Measurements from ENCODE around the gene DUOXA1. TPM values are rescaled to one million over a fixed set of nuclear protein-coding genes. Genes with fewer than 3 reads are reported as not detected.

The DUOXA1 gene
- total RNA-seq, 3 donors from 2014 or later, result 0.80 to 3.3 (median 1.0) TPM

- H3K27me3 ChIP-seq, result peaks cover 10 to 54% of the 10 kb centered on the region in 2 donors
- peaks cover 7 to 8% of the 10 kb centered on the region in 2 donors for H3K4me1 ChIP-seq
- TF ChIP-seq POLR2AphosphoS5 (IDR thresholded peaks at IDR 0.05), result no peak
- no peak for TF ChIP-seq CTCF (IDR thresholded peaks at IDR 0.05)
- TF ChIP-seq POLR2A (IDR thresholded peaks at IDR 0.05), result no peak
Measured at GRCh38 chr15:45117308-45118130, 12.2 kb downstream of the DUOXA1 start.

GRCh38 chr15:45116482-45117307 lies 13.0 kb downstream of the DUOXA1 start:
- H3K9me3 ChIP-seq, result no peaks in the 10 kb centered on the region
- H3K27me3 ChIP-seq, result peaks cover 10 to 62% of the 10 kb centered on the region in 2 donors
- H3K36me3 ChIP-seq, result no peaks in the 10 kb centered on the region
- H3K4me3 ChIP-seq, result peak overlapping the region in 2 of 3 donors; percentile 18 to 57
- TF ChIP-seq POLR2A (IDR thresholded peaks at IDR 0.05) (no peak), CTCF (IDR thresholded peaks at IDR 0.05) (no peak), POLR2AphosphoS5 (IDR thresholded peaks at IDR 0.05) (no peak)
- DNase-seq (ENCODE audit: low spot score in 2 of 2), result no peak
- H3K27ac ChIP-seq, result no peak overlapping the region
- intact Hi-C loops (cut with DNase I; ENCODE audit: low total_unique reads), result no loop called here
- peaks cover 7 to 8% of the 10 kb centered on the region in 2 donors for H3K4me1 ChIP-seq

More at GRCh38 chr15:45117308-45118130, 12.2 kb downstream of the DUOXA1 start:
- Histone ChIP-seq H3K36me3 (no peaks in the 10 kb centered on the region), H3K27ac (no peak overlapping the region), H3K9me3 (no peaks in the 10 kb centered on the region), H3K4me3 (peak overlapping the region in 2 of 3 donors; percentile 32 to 57)
- intact Hi-C loops (cut with DNase I; ENCODE audit: low total_unique reads), result no loop called here
- no peak for DNase-seq (ENCODE audit: low spot score in 2 of 2)

- Histone ChIP-seq H3K9me3 (no peaks in the 10 kb centered on the region), H3K4me1 (peaks cover 7 to 8% of the 10 kb centered on the region in 2 donors), H3K4me3 (no peak overlapping the region), H3K27ac (no peak overlapping the region), H3K36me3 (no peaks in the 10 kb centered on the region), H3K27me3 (peaks cover 14 to 66% of the 10 kb centered on the region in 2 donors)
- no peak for DNase-seq (ENCODE audit: low spot score in 2 of 2)
- intact Hi-C loops (cut with DNase I; ENCODE audit: low total_unique reads), result no loop called here
- TF ChIP-seq CTCF (IDR thresholded peaks at IDR 0.05) (no peak), POLR2A (IDR thresholded peaks at IDR 0.05) (no peak), POLR2AphosphoS5 (IDR thresholded peaks at IDR 0.05) (no peak)
Measured at GRCh38 chr15:45116006-45116481, 13.6 kb downstream of the DUOXA1 start.

- no peaks in the 10 kb centered on the region for H3K9me3 ChIP-seq
- no peak overlapping the region for H3K27ac ChIP-seq
- intact Hi-C loops (cut with DNase I; ENCODE audit: low total_unique reads), result no loop called here
- no peak for TF ChIP-seq POLR2A (IDR thresholded peaks at IDR 0.05)
- no peak for TF ChIP-seq CTCF (IDR thresholded peaks at IDR 0.05)
- TF ChIP-seq POLR2AphosphoS5 (IDR thresholded peaks at IDR 0.05), result no peak
- no peaks in the 10 kb centered on the region for H3K36me3 ChIP-seq
- peaks cover 14 to 69% of the 10 kb centered on the region in 2 donors for H3K27me3 ChIP-seq
- H3K4me3 ChIP-seq, result no peak overlapping the region
- DNase-seq (ENCODE audit: low spot score in 2 of 2), result no peak
- peaks cover 7 to 8% of the 10 kb centered on the region in 2 donors for H3K4me1 ChIP-seq
Measured at GRCh38 chr15:45115312-45115820, 14.3 kb downstream of the DUOXA1 start.

Data from breast epithelium (tissue), 4 donors.